GM18861 (cell line): Measurements from ENCODE around the gene KRT75.

Source experiments
- ATAC-seq: cut with Tn5 transposase; IDR thresholded peaks from one replicate; pipeline ENCODE4 v1.9.1; 2021; ENCODE audit not compliant: unreplicated experiment

The KRT75 gene

DNA sequence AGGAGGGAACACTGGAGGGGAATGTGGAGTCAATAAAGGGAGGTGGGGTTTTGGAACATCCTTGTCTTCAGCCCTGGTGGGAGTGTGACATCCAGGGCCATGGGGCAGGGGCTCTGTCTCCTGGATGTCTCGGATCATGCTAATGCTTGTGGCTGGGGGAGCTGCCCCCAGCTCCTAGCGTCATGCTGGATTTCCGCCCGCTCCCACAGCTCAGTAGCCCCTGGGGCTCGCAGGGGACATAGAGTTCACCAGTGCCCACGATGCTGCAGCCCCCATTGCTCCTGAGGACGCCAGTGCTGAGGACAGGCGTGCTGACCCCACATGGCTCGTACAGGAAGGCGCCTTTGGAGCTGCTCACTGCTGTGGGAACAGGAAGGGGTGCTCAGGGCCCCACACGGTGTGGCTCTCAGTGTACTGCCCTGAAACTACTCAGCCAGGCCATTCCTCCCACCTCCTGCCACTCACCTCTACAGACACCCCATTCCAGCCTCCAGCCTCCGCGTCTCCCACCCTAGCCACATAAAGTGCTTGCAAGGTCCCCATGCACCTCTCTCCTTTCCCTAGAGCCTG lies 39.2 kb downstream of the KRT75 start:
- ATAC-seq, result no peak

DNA sequence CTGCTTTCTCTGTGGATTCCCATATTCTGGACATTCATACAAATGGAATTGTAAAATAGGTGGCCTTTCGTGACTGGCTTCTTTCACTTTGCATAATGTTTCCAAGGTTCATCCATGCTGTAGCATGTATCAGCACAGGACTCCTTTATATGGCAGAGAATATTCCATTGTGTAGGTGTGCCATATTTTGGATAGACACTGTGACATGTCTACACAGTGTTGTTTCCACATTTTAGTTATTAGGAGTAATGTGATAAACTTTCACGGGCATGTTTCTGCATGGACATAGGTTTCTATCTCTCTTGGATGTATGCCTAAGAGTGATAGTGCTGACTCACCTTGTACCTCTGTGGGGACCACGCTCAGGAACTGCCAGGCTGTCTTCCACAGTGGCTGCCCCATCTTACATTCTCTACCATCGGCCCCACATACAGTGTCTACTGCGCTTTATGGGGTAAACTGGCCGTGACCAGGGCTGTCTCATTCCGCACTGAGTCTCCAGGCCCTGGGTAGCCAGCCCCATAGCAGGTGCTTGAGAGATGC lies 41.6 kb downstream of the KRT75 start:
- no peak for ATAC-seq

DNA sequence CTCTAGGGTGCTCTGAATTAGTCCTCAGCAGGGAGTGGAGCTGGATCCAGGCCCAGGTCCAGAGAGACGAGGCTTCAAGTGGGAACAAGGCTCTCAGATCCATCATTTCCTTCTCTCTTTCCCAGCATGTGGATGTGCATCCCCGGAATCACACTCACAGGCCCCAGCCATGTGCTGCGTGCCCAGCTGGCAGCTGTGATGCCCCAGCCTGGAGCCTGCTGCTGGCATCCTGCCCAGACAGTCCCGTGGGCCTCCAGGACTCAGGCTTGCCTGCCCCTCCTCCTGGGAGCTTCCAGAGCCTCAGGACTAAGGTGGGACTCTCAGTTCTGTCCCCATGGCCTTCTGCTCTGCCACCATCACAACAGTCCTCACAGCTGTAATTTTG lies 42.6 kb downstream of the KRT75 start:
- ATAC-seq, result no peak

DNA sequence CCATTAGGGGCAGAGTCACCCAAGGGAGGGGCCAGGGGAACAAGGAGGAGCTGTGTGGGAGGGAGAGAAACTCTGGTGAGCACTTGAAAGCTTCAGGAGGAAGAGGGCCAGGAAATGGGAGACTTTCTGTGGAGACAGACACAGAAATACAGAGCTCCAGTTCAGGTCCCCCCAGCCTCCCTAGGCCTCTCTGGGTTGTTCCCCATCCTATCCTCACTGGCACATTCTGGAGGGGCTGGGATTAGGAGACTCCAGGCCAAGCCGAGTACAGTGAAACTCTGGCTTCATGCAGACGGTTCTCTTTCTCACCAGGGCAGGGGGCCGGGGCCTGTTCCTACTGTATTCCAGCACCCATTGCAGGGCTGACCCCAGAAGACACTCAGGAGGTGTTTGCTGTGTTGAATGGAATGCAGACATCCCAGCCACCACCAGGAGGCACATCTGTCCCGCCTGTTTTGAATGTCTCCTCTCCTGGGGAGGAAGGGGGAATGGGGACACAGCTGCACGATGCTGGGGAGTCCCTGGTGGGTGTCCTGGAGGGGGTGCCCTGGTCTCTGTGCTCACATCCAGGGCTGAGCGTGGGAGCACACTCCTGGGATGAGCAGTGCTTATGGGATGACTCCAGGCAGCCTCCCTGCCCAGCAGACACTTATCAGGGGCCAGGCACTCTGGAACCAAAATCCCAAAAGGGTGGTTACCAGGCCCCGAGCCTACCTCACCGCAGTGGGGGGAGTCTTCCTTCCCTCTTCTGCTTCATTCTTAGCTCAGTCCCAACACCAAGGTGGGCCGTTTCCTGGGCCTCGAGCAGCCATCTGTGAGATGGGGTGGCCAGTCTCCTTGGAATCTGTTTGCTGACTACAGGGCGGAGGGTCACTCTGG lies 43.2 kb downstream of the KRT75 start:
- no peak for ATAC-seq

DNA sequence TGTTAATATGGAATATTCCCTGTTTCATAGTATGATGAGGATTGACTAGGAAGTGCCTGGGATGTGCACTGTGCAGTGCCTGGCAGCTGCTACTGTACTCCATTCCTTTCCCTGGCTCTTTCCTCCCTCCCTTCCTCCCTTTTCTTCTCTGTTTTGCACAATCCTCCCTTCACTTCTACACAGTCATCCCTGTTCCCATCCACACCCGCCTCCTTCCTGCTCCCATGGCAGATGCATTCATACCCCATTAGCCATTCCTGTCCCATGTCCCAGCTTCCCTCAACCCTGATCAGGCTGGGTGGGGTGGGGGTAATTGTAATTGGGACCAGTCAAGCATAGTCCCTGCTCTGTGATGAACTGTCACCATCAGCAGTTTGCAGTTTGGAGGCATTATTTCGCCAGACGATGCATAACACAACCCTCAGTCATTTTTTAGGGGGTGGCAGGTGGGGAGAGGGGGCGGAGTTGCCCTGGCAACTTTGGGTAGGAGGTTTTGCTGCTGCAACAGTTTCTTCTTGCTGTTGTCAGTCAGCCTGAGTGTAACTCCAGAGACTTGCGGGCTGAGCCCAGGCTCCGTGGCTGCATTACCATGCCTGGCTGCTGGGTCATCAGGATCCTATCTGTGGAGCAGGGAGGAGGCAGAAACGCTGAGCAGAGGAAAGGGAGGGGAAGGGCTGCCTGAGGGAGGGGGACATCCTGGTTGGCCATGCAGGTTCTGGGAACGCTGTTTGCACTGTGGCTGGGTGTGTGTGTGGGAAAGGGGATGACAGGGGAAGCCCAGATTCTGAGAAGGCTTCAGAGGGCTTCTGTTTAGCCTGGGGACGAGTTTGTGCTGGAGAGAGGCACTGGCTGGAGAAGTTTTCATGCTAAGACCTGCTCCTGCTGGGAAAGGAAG lies 44.6 kb downstream of the KRT75 start:
- no peak for ATAC-seq

DNA sequence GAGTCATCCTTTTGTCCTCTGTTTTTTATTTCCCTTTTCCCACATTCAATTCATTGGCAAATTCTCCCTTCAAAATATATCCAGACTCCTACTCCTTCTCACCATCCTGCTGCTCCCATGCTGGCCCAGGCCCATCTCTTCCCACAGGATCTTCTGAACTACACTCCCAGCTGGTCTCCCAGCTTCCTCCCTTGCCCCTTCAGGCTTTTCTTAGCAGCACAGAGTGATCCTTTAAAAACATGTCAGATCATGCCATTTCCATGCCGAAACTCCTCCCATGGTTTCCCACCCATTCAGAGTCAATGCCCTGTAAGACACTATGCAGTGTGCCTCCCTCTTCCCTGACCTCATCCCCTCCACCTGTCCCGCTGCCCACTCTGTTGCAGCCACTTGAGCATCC lies 46.3 kb downstream of the KRT75 start:
- ATAC-seq, result no peak

DNA sequence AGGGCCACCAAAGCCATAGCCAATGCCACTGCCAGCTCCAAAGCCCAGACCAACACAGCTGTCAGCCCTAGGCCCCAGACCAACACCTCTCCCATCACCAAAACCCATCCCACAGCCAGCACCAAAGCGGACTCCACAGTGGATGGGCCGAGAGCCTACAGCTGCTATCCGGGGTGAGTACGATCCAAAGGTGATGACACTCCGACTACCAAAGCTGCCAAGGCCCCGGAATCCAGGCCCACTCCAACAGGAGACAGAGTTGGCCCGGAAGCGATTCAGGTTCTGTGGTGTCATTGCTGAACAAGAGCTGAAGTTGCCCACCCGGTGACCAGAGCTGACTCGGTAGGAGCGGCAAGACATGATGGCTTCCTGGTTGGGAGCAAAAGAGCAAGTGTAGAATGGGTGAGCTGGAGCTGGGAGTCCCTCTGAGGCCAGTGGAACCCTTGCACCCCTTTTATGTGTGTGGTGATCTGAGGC lies 48.9 kb downstream of the KRT75 start, which contains the start of gene KRT84:
Gene KRT84, minus strand, starts transcription at position 427 of the 477 bp plus-strand sequence. Its CDS starts 67 bp downstream, at position 360.
- no peak for ATAC-seq

DNA sequence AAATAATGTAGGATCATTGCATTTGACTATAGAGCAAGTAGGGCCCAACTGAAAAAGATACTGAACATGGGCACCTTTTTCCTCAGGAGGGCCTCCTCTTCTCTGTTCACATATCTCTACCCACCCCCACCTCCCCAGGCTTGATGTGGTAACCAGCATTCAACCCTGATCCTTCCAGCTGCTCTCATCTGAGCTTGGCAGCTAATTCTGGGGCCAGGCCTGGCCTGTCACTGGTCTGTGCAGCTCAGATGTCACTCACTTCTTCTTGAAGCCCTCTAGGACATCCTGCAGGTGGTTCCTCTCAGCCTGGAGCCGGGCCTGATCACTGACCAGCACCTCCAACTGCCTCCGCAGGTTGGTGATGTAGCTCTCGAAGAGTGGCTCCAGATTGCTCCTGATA lies 50.8 kb downstream of the KRT75 start:
- no peak for ATAC-seq

DNA sequence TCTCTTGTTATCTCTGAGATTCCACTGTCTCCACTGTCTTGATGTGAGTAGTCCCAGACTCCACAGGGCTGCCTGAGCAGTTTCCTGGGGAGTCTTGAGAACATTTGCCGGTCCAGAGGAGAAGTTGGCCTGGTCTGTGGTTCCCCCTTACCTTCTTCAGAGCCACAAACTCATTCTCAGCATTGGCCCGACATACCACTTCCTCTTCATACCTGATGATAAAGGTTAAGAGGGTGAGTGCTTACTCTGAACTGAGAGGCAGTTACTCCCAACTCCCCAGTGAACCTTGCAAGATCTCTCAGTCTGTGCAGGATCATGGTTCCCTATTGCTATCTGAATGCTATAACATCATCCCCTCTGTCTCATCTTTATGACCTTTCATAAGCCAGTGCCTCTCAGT lies 51.3 kb downstream of the KRT75 start:
- no peak for ATAC-seq

DNA sequence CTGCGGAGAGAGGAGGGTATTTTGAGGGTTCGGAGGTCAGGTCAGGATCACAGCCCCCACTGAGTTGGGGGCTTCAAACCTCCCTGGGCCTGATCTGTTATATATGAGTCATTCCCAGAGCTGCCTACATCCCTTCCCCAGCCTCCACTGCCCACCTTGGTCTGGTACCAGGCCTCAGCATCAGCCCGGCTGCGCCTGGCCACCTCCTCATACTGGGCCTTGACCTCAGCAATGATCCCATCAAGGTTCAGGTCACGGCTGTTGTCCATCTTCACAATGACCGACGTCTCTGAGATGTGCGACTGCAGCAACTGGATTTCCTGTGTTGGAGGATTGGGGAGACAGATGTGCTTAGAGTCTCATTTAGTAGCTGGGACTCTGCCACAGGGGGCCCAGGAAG lies 53.0 kb downstream of the KRT75 start:
- ATAC-seq, result no peak

DNA sequence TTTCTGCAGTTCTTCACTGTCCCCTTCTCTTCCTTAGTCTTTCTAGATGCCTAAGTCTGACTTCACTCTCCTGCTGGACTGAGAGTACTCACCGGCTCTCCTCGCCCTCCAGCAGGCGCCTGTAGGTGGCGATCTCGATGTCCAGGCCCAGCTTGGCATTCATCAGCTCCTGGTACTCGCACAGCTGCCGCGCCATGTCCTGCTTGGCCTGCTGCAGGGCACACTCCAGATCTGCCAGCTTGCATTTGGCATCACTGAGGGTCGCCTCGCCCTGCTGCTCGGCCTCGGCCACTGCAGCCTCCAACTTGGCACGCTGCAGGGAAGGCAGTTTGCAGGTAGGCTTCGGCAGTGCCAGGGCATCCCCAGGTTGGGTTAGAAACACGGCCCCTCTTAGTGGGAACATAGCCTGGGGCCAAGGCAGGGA lies 53.9 kb downstream of the KRT75 start:
- no peak for ATAC-seq

DNA sequence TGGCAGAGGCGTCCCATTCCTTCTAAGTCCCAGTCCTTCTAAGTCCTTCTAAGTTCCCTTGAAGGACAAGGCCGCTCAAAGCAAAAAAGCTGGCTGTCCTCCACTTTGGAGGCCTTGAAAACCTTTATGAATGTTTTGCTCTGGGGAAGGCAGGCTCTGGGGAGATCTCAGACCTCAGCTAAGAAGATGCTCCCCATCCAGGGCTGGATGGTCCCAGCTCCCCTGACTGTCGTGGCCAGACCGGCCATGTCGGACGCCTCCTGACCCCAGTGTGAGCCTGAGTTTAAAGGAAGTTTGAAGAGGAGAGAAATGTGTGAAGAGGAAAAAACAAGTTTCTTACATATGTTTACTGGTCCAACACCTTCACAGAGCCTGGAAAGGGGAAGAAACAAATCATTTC lies 54.6 kb downstream of the KRT75 start:
- ATAC-seq, result no peak

DNA sequence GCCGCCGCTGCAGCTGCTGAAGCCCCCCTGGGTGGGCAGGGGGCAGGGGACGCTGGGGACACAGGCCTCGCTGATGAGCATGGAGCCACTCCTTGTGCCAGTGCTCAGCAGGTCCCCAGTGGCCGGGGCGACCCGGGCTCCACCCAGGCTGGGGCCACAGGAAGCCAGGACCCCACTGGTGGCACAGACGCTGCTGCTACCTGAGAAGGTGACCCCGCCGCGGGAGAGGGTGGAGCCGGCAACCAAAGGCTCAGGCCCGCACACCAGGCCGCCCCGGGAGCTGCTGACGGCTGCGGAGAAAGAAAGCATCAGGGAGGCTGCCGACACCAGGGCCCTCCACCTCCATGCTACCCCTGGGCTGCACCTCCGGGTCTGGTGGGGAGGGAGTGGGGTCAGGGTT lies 56.1 kb downstream of the KRT75 start:
- ATAC-seq, result no peak

DNA sequence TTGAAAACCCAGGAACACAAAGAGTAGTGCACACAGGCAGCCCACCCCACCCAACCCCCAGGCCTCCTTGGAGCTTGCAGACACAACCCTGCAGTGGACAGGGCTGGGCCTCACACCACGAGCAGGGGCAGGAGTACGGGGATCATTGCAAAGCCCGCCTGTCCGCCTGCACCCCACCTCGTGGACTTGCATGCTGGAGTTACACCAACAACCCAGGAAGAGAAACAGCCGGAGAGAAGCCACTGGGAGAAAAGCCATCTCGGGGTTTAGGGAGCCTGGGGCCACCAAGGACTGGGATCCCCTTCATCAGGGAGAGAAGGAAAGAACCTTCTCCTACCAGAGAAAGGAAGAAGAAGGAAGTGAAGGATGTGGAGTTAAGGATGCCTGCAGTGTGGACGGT lies 56.9 kb downstream of the KRT75 start:
- ATAC-seq, result no peak
